Activated T-helper 1 cell treated with anti-CD3 and anti-CD28 coated beads, Interleukin-2, amount 50 U/mL, for 16 hours (primary cell): Measurements from ENCODE around the gene ZDHHC11.
"Not testable (repeated sequence)": the region's sequence is repeated elsewhere in the genome, so short reads cannot be mapped to it uniquely, and the experiment has no call there.

Experiments
- DNase-seq, 2 donors: peaks; one replicate each; pipeline ENCODE4 v3.0.0-alpha.2; 2020; ENCODE audit warnings: low read depth in 1 of 2, low spot score in 1 of 2

ZDHHC11 gene

DNA sequence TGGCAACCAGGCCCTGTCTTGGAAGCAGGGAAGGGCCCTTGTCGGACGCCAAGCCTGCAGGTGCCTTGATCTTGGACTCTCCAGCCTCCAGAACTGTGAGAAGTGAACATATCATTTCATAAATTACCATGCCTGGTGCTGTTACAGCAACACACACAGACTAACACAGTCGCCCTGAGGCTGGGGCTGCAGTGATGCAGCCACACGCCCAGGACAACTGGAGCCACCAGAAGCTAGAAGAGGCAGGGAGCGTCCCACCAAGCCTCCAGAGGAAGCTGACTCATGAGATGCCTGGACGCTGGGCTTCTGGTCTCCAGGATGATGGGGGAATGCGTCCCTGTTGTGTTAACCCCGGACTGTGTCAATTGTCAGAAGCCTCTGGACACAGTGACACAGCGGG lies 71.8 kb downstream of the ZDHHC11 start:
- not testable (repeated sequence) for DNase-seq

DNA sequence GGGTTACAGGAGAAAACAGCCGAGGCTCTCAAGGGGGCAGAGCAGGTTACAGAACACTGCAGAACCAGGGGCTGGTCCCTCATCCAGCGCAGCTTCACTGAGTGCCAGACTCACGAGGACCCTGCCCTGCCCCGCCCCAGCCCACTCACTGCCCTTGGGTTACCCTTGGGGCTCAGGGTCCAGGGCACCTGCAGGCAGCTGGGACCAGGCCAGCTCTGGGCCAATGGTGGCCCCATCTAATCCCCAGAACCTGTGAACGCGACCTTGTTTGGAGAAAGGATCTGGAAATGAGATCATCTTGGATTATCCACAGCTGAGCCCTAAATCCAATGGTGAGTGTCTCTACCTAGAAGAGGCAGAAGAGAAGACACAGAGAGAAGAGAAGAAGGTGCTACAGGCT lies 72.4 kb downstream of the ZDHHC11 start:
- DNase-seq, result not testable (repeated sequence)

DNA sequence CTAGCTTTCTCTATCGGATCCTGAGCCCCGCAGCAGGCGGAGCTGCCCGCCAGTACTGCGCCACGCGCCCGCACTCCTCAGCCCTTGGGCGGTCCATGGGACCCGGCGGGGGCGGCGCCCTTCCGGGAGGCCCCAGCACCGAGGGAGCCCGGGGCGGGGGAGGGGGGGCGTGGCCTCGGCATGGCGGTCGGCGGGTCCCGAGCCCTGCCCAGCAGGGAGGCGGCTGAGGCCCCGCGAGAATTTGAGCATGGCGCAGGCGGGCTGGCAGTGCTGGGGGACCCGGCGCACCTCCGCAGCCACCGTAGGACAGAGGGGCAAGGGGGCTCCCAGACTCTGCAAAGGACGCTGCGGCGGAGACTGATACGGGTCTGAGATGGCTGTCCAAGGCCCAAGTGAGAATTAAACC lies 73.0 kb downstream of the ZDHHC11 start:
- DNase-seq, result no peak

DNA sequence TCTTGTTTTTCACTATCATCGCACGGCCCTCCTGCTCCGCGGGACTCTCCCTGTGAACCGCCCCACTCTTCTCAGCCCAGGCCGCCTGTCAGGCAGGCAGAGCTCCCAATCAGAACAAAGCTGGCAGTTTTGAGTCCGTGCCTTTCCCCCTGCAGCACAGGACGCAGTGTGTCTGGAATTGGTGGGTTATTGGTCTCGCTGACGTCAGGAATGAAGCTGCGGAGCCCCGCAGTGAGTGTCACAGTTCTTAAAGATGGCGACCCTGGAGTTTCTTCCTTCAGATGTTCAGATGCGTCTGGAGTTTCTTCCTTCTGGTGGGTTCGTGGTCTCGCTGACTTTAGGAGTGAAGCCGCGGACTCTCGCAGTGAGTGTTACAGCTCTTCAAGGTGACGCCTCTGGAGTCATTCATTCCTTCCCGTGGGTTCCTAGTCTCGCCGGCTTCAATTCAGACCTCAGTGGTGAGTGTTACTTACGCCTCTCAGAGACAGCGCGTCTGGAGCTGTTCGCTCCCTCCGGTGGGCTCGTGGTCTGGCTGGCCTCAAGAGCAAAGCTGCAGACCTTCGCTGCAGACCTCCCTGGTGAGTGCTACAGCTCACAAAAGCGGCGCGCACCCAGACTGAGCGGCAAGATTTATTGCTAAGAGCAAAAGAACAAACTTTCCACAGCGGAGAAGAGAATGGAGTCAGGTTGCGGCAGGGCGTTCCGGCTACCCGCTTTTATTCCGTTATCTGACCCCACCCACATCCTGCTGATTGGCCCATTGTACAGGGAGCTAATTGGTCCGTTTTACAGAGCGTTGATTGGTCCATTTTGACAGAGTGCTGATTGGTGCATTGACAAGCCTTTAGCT lies 73.7 kb downstream of the ZDHHC11 start:
- no peak for DNase-seq

DNA sequence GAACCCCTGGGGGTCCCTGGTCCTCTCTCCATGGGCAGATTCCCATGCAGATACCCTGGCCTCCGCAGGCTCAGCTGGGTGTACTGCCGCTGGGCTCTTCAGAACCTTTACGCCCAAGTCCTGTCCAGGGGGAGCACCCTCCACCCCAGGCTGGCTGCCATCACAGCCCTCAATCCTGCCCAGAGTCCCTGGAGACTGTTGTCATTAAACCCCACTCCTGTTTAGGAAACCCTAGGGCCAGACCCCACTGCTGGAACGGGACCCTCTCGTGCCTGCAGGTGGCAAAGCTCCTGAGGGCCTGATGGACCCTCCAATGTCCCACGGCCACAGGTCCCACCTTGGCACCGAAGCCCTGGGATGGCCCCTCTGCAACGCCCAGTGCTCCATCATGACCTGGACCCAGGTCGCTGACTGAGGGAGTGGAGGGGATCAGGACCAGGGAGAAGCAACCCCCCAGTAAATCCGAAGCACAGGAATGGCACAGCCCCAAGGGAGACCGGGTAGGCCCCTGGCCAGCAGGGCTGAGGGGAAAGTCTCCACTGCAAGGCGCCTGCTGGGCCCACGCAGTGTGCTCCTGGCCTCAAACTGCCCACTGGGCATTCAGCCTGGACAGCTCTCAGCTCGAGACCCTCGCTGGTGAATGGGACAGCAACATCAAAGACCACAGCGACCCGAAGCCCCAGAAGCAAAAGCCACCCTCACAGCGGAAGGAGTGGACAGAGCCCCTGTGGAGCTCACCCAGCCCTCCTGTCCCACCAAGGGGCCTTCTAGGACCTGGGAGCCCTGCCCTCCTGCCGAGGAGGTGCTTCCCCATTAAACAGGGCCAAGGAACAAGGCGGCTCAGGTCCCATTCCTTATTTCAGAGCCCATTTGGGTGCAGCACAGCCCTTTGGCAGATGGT lies 74.6 kb downstream of the ZDHHC11 start:
- no peak for DNase-seq

DNA sequence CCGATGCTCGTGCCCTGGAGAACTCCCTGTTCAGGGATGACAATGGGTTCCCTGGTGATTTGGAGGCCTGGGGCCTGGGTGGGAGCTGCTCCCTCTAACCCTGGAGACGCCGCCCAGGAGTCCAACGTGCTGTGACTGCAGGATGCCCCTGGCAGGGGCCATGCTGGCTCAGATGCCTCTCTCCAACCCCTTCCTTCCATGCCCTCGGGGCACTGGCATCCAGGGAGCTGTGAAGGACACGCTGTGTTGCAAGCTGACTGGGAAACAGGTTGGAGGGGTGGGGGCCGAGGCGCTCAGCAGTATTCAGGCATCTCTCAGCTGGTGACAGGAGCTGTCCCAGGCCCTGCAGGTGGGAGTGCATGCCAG lies 75.2 kb downstream of the ZDHHC11 start:
- not testable (repeated sequence) for DNase-seq

DNA sequence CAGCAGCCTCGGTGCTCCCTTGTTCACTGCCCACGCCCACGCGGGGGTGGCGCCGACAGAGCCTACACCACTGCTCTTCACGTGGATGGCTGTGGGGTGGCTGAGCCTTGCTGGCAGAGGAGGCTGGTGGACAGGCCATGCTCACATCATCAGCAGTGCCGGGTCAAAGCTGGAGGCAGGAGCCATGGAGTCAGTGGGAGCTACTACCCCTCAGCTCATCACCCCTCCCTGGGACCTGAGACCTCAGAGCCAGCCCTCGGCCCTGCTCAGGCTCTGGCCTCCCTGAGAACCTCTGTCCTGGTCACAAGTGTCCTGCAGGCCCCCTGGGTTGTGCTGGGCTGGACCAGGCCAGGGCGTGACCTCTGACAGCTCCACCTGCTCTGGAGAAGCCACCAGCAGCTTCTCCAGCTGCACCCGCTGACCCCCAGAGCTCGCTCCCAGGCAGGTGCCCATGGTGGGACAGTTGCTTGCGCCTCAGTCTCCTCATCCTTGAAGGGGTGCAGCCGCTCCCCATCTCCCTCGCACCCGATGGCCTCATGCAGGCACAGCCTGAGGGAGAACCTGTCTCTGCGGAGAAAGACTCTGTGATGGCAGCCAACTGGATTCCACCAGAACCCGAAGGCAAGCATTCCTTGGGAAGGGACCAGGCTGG lies 75.8 kb downstream of the ZDHHC11 start:
- not testable (repeated sequence) for DNase-seq

DNA sequence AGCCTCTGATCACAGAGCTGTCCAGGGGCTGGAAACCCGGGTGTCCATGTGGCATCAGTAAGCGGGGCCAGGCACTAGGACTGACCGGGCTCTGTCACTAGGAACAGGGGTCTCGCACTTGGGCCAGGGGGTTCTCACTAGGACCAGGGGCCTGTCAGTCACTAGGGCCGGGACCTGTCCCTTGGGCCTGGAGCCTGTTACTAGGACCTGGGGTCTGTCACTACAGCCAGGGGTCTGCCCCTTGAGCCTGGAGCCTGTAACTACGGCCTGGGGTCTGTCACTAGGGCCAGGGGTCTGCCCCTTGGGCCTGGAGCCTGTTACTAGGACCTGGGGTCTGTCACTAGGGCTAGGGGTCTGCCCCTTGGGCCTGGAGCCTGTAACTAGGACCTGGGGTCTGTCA lies 76.5 kb downstream of the ZDHHC11 start:
- not testable (repeated sequence) for DNase-seq

DNA sequence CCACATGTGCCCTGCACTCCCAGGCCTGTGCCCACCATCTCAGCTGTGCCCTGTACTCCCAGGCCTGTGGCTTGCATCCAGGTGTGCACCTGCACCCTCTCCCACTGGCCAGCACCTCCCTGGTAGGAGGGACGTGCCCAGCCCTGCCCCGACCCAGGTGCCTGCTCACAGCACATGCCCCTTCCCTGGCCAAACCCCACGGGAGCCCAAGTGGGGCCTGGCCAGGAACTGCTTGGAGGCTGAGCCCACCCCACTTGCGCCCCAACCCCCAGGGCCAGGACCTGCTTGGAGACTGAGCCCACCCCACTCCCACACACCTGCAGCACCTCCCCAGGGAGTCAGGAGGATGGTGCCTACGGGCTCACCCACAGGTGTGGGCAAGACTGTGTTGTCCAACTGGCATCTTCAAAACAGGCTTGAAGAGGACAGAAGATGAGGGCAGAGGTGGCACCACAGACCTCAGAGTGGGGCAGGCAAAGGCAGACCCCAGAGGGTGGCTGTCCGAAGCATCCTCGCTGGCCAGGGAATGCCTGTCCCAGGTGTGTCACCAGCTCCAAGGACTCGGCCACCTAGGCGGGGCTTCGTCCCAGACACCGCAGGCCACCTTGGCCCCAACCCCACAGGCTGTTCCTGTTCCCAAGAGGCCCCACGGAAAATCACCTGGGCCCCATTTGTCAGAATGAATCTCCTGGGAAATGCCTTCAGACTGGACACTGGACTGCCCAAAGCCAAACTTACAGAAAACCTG lies 77.1 kb downstream of the ZDHHC11 start:
- DNase-seq, result no peak

DNA sequence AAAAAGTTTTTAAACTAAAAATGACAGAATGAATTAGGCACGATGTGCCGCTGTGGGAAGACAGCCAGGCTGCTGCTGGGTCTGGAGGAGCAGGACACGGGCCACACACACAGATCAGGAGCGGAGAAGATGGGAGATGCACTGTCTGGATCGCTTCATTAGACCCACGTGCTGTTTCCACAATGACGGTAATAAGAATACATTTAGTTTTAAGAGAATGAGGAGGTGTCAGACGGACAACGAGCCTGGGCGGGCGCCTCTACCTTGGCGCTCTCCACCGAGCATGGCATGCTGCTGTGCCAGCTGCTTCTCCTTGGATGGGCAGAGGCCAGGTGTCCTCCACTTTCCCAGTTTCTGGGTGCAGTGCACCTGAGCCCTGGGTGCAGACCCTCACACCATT lies 77.9 kb downstream of the ZDHHC11 start:
- peak in 1 of 2 donors; percentile 5 for DNase-seq

DNA sequence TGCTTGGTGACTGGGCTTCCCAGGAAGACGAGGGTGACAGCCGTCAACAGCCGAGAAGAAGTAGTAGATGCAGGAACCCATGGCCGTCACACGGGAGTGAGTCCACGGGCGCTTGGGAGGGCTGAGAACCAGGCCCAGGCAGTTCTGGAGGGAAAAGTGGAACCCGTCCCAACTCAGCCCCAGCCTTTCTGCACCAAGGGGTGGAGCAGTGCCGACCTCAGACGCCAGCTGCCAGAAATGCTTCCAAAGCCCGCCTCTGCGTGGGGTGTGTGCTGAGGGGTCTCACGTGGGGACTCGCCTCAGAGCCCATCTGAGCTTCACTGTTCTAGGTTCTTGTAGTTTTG lies 78.3 kb downstream of the ZDHHC11 start:
- peak in 1 of 2 donors; percentile 3 for DNase-seq

DNA sequence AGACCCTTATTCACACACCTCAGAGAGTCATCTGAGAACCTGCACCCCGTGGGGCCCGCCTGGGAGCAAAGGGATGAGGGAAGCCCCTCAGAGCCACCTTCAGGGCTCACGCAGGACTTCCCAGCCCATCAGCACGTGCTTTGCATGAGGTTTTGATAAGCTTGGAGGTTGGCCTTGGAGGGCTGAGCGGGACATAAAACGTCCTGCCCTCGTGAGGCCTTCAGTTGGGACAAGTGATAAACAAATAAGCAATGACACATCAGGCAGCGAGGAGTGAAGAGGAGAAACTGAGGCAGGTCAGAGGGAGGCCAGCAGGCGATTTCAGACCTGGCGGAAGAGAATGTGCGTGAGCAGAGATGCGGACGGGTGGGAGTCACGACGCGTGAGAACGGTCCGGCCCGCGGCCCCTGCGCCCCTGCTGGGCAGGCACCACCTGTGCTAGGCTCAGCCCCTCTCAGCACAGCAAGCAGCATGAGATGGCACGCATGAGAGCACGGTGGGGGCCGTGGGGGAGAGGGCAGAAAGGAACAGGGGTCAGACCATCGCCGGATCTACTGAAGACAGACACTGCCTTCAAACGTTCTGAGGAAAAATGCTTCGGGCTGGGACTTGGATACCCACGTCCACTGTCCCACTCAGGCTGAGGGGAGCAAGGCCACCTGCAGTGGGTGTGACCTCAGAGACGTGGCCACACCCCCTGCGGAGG lies 78.8 kb downstream of the ZDHHC11 start:
- DNase-seq, result peak in 1 of 2 donors; percentile 3

DNA sequence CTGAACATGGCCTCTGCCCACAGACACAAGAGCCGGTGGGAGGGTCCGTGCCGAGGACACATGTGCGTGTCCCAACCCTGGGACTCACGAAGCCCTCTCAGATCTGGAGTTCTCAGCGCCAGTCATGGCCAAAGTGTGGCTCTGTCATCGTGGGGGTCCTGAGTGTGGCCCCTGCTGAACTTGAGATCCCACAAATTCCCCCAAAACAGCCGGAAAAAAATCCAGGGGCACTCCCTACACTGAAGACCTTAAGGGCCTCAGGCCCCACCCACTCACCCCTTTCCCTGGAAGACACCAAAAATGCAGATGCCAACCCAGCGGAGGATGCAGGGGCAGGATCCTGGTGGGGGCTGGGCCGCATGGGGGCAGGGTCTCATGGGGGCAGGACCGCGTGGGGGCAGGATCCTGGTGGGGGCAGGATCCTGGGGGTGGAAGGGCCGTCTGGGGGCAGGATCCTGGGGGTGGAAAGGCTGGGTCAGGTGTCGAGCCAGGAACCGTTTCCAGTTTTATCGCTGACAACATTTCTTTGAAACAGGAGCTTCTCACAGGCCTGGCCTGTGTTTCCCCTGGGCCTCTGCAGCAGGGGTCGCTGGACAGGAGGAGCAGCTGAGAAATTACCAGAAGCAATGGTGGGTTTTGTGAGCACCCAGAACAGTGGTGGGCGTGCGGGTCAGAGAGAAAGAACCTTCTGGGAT lies 79.6 kb downstream of the ZDHHC11 start:
- peak in 1 of 2 donors; percentile 3 for DNase-seq

DNA sequence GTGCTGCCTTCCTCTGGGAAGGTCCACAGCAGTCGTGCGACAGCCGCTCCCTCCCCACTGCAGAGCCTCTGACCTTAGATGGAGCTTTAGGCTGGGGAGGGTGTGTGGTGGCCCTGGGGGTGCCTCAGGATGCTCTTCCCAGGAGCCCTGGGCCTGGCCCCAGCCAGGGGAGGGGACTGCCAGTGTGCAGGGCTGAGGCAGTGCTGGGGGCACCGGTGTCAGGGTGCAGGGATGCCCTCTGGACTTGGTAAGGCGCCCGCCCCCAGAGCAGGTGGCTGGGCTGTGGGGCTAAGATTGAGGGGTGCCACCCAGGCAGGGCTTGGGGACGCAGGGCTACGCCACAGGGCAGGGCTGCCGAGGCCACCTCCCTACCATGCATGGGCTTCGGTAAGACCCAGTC lies 80.2 kb downstream of the ZDHHC11 start:
- DNase-seq, result peak in 1 of 2 donors; percentile 4

DNA sequence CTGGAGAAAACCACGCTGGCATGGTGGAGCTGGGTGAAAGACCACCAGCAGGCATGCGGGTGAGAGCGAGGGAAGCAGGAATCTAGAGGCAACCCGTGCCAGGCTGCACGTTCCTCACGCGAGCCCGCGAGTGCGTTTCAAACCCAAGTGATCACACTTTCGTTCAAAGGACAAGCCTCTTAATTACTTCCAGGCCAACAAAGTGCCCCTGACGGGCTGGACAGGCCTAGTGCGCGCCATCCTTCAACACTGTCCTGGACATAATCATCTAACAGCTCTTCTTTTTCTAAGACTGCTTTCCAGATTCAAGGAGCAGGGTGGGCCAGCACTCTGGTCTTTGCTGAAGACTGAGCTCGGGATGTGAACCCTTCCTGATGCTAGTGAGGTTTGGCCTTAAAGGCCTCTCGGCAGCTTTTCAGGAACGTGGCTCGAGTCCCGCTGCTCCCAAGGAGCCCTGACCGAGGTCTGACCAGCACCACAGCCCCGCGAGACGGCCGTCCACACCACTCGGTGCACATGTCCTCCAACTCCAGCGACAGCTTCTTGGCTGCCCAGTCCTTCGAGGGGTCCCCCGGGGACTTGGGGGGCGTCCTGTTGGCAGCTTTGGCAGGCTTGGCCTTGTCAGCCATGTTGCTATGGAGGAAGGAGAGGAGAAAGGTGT lies 81.2 kb downstream of the ZDHHC11 start:
- DNase-seq, result peak in 1 of 2 donors; percentile 9

DNA sequence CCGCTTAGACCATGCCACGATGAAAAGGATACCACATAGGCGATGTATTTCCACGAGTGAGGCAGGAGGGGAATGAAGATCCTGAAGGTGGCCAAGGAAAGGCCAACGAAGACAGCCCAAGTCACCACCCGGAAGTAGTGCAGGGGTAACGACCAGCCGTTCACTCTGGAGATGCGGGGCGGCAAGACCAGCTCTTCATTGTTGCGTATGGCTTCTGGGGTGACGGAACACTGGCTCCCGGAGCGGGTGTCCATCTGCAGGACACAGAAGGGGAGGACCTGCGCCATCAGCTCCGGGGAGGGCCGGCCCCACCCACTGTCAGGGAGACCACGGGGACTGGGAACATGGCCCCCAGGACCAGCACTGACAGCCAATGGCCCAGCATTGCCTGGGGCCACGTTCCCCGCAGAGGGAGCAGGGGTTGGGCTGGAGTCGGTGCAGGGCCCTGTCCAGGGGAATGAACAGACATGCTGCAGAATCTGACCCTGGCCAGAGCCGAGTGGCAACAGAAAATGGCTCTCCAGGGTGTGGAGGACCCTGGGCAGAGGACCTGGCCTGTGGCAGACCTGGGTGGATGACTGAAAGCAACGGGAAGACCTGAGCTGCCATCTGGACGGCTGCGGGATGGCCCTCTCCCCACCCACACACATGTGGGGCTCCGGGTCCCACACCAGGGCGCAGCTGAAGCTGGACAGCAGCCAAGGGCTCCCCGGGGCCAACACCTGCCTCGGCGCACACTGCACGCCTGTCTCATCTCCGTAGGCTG lies 83.9 kb downstream of the ZDHHC11 start:
- peak in 1 of 2 donors; percentile 10 for DNase-seq

DNA sequence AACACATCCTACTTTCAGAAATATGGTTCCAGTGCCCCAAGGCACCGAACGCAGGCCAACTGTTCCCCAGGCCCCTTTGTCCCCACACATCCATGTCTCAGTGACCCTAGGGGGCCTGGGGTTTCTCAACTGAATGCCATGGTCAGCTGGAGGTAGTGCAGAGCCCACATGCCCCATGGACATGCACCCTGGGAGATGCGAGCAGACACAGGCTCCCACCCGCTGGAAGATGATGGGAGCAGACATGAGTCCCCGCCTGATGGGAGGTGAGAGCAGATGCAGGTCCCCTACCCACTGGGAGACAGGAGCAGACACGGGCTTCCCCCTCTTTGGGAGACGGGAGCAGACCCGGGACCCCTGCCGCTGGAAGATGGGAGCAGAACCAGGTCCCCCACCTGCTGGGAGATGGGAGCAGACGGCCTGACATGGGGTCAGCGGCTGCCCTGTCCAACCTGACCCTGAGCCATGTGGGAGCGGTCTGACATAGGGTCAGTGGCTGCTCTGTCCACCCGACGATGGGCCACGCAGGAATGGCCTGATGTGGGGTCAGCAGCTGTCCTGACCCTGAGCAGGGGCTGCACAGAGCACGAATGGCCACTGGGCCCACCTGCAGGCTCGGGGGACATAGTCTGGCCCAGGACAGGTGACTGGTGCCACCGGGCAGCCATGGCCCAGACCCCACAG lies 84.7 kb downstream of the ZDHHC11 start:
- DNase-seq, result peak in 1 of 2 donors; percentile 10
